Stimulated activated CD8-positive, alpha-beta memory T cell treated with anti-CD3 and anti-CD28 coated beads, Interleukin-4, amount 100 ng/mL, for 4 hours (primary cell): ENCODE results near the gene DCAF6.

Experiments used
- DNase-seq, 2 donors: peaks; one replicate each; pipeline ENCODE4 v3.0.0-alpha.2; 2020; ENCODE audit warnings: low read depth in 2 of 2, low spot score in 1 of 2

DCAF6 gene

GRCh38 chr1:168098534-168099320 is 162.2 kb downstream of the DCAF6 start:
- DNase-seq: no peak

- DNase-seq: no peak
These were observed 162.9 kb downstream of the DCAF6 start for GRCh38 chr1:168099337-168099801.

GRCh38 chr1:168100315-168101002 is 164.0 kb downstream of the DCAF6 start:
- DNase-seq: no peak

- no peak for DNase-seq
These were observed 164.9 kb downstream of the DCAF6 start for GRCh38 chr1:168101336-168101735.

- DNase-seq: no peak
These were observed 166.0 kb downstream of the DCAF6 start for GRCh38 chr1:168102487-168102886.

GRCh38 chr1:168104535-168104934 is 168.1 kb downstream of the DCAF6 start:
- DNase-seq: no peak

- DNase-seq: no peak
These were observed 169.4 kb downstream of the DCAF6 start for GRCh38 chr1:168105846-168106245.

DNA sequence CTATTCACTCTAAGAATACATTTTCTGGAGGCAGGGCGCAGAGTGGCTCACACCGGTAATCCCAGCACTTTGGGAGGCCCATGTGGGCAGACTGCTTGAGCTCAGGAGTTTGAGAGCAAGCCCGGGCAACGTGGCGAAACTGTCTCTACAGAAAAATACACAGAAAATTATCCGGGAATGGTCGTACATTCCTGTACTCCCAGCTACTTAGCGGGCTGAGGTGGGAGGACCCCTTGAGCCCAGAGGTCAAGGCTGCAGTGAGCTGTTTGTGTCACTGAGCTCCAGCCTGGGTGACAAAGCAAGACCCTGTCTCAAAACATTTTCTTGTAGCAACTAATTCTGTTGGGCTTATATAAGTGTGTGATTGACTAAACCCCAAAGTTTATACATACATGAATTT is 169.8 kb downstream of the DCAF6 start:
- DNase-seq: no peak

GRCh38 chr1:168110896-168111545 is 174.5 kb downstream of the DCAF6 start:
- DNase-seq: no peak

- no peak for DNase-seq
These were observed 176.3 kb downstream of the DCAF6 start for GRCh38 chr1:168112673-168113305.

DNA sequence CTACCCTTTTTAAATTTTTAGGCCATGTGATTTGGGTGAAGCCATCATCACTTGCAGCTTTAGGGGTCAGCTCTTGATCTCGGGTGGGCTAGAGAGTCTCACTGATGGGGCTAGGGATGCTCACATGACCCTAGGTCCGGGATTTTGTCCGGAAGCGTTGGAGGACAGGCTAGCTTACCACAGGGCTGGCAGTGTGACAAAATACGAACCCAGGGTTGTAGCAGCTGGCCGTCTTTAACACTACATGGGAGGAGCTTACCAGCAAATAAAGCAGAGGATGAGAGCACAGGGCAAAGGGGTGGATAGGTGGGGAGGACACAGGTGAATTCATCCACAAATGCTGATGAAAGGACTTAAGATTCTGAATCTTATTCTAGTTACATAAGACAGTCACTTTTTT is 178.4 kb downstream of the DCAF6 start:
- DNase-seq: no peak

DNA sequence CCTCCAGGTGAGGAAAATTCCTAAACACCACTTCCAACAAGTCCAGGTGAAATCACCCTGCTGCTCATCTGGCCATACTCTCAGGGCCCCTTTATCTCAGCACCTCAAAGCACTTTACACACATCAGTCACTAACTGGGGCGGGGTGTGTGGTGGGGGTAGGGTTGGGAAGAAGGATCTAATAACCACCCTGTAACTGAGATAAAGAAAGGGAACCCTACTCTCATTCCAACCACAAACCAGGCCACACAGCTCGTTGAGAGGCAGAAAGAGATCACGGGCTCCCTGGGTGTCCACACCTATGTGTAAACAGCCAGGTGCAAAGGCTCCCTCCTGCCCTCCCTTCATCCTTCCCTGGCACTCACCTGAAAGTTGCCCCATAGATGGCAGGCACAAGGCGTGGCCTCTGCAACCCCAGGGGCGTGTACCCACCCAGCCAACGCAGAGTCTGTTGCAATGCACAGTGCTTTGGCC is 179.9 kb downstream of the DCAF6 start:
- DNase-seq: no peak

DNA sequence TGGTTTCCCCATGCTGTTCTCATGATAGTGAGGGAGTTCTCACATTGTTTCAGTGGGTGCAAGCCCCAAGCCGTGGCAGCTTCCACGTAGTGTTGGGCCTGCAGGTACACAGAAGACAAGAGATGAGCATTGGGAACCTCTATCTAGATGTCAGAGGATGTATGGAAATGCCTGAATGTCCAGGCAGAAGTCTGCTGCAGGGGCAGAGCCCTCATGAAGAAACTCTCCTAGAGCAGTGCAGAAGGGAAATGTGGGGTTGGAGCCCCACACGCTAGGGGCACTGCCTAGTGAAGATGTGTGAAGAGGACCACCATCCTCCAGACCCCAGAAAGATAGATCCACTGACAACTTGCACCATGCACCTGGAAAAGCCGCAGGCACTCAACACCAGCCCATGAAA is 183.3 kb downstream of the DCAF6 start:
- DNase-seq: no peak

- no peak for DNase-seq
These were observed 185.0 kb downstream of the DCAF6 start for GRCh38 chr1:168121401-168122011.

GRCh38 chr1:168125051-168125450 is 188.6 kb downstream of the DCAF6 start:
- no peak for DNase-seq
